OCI-LY7 (cell line): Measurements from ENCODE around the gene UGT1A7. TPM values are rescaled to one million over a fixed set of nuclear protein-coding genes. Genes with fewer than 3 reads are reported as not detected.
"Not testable (repeated sequence)": the region's sequence is repeated elsewhere in the genome, so short reads cannot be mapped to it uniquely, and the experiment has no call there.

ENCODE experiments used
- BruUV-seq: library from RNA; stranded (reverse); fragments of 400-500 nt; replicated peaks from 2 replicates; lab custom pipeline; 2021; lab: Mats Ljungman, UMichigan
- CTCF ChIA-PET: fragments of 300-600 bp; sonication (Branson Sonifier 250); formaldehyde crosslinking; loops from one replicate; lab custom pipeline; 2022; ENCODE audit warnings: antibody characterized with exemption; ENCODE audit not compliant: unreplicated experiment; lab: Charles Lee
- POLR2A ChIA-PET: fragments of 300-600 bp; sonication (Branson Sonifier 250); formaldehyde crosslinking; loops from one replicate; lab custom pipeline; 2022; ENCODE audit warnings: antibody characterized with exemption; lab: Charles Lee
- DNase-seq: peaks from one replicate; pipeline ENCODE4 v3.0.0-alpha.2; 2015; ENCODE audit warnings: low spot score
- H2AFZ ChIP-seq: fragments of 200-600 bp; sonication (generic), shearing (Covaris generic); 2 replicates; pipeline ENCODE4 v1.6.1; 2014; ENCODE audit warnings: mild to moderate bottlenecking, antibody characterized with exemption, low read length, moderate library complexity
- H3K27ac ChIP-seq: fragments of 200-600 bp; sonication (generic); 2 replicates; pipeline ENCODE4 v1.5.1; 2014; ENCODE audit warnings: mixed run types, low read depth, mild to moderate bottlenecking, moderate library complexity, low read length, inconsistent platforms; ENCODE audit not compliant: poor library complexity, severe bottlenecking
- H3K36me3 ChIP-seq: fragments of 200-600 bp; sonication (generic); 2 replicates; pipeline ENCODE4 v1.6.1; 2014; ENCODE audit warnings: mild to moderate bottlenecking, antibody characterized with exemption, low read length, moderate library complexity, mixed read lengths; ENCODE audit not compliant: insufficient read depth
- H3K4me1 ChIP-seq: fragments of 200-600 bp; sonication (generic); 2 replicates; pipeline ENCODE4 v1.5.1; 2014; ENCODE audit warnings: mild to moderate bottlenecking, low read length; ENCODE audit not compliant: insufficient read depth, poor library complexity, severe bottlenecking
- H3K4me2 ChIP-seq: fragments of 200-600 bp; sonication (generic); 2 replicates; pipeline ENCODE4 v1.6.1; 2014; ENCODE audit warnings: mild to moderate bottlenecking, low read length
- H3K4me3 ChIP-seq: fragments of 200-600 bp; sonication (generic); 2 replicates; pipeline ENCODE4 v1.5.1; 2014; ENCODE audit warnings: mild to moderate bottlenecking, low read depth, low read length; ENCODE audit not compliant: poor library complexity, severe bottlenecking
- H3K79me2 ChIP-seq: fragments of 200-600 bp; sonication (generic); 2 replicates; pipeline ENCODE4 v1.6.1; 2016; ENCODE audit warnings: low read depth, mild to moderate bottlenecking, low read length, moderate library complexity, mixed read lengths; ENCODE audit not compliant: insufficient read depth
- H3K9me2 ChIP-seq: fragments of 200-600 bp; sonication (generic); 2 replicates; pipeline ENCODE4 v1.6.1; 2016; ENCODE audit warnings: mild to moderate bottlenecking, low read length, mixed read lengths; ENCODE audit not compliant: insufficient read depth
- H3K9me3 ChIP-seq: fragments of 200-600 bp; sonication (generic); 2 replicates; pipeline ENCODE4 v1.6.1; 2014; ENCODE audit warnings: mild to moderate bottlenecking, mixed run types, low read length, mixed read lengths
- H4K20me1 ChIP-seq: fragments of 200-600 bp; sonication (generic); 2 replicates; pipeline ENCODE4 v1.6.1; 2014; ENCODE audit warnings: mild to moderate bottlenecking, antibody characterized with exemption, low read length, moderate library complexity, mixed read lengths; ENCODE audit not compliant: insufficient read depth
- EZH2phosphoT487 ChIP-seq: fragments of 200-600 bp; sonication (generic); IDR thresholded peaks from 2 replicates; pipeline ENCODE4 v1.6.1; 2018; ENCODE audit warnings: low read depth, borderline replicate concordance, mild to moderate bottlenecking, mixed run types, antibody characterized with exemption, low read length, moderate library complexity, mixed read lengths
- intact Hi-C: fragments of 100-400 bp; cut with micrococcal nuclease; formaldehyde crosslinking; loops from one replicate; pipeline ENCODE4 v1.10.0; 2022; ENCODE audit not compliant: unreplicated experiment
- total RNA-seq, 2 experiments: library from RNA; depleted of rRNA in 1 of 2; stranded (reverse); fragments of >200 nt in 1 of 2; shearing (Covaris generic) in 1 of 2; gene quantifications; 2 replicates each; pipeline ENCODE4 v1.2.3, GENCODE V29; 2014 to 2022
- TF ChIP-seq, protein P1 (sequence below): fragments of 200-600 bp; sonication (generic); conservative IDR thresholded peaks from 2 replicates; pipeline ENCODE4 v1.5.1; 2014; ENCODE audit warnings: mild to moderate bottlenecking, antibody characterized with exemption, low read length, moderate library complexity, mixed read lengths

The UGT1A7 gene
- total RNA-seq, 2 experiments from 2014 or later, result not detected

- Histone ChIP-seq H3K4me2 (no peak within 1 kb of the TSS), H3K9me2 (no peaks in the 10 kb centered on the region), H3K27ac (no peak within 1 kb of the TSS), H3K36me3 (no peaks in the 10 kb centered on the region), H4K20me1 (no peaks in the 10 kb centered on the region), H3K79me2 (no peaks in the 10 kb centered on the region), H2AFZ (no peak within 1 kb of the TSS), H3K4me3 (no peak within 1 kb of the TSS), H3K4me1 (no peaks in the 10 kb centered on the region), H3K9me3 (no peaks in the 10 kb centered on the region)
- BruUV-seq, result no TSS peak
- ChIA-PET POLR2A (interaction anchor here (0.6 kb wide), 1 partner anchor 455 kb away, joined by 3 read pairs; no protein-coding TSS in a partner anchor), CTCF (interaction anchor here (1.0 kb wide), 1 partner anchor 212 kb away, joined by 3 read pairs; no protein-coding TSS in a partner anchor)
- intact Hi-C loops, result no loop called here
- DNase-seq, result no peak
- no peak for TF ChIP-seq EZH2phosphoT487
- TF ChIP-seq, protein P1, sequence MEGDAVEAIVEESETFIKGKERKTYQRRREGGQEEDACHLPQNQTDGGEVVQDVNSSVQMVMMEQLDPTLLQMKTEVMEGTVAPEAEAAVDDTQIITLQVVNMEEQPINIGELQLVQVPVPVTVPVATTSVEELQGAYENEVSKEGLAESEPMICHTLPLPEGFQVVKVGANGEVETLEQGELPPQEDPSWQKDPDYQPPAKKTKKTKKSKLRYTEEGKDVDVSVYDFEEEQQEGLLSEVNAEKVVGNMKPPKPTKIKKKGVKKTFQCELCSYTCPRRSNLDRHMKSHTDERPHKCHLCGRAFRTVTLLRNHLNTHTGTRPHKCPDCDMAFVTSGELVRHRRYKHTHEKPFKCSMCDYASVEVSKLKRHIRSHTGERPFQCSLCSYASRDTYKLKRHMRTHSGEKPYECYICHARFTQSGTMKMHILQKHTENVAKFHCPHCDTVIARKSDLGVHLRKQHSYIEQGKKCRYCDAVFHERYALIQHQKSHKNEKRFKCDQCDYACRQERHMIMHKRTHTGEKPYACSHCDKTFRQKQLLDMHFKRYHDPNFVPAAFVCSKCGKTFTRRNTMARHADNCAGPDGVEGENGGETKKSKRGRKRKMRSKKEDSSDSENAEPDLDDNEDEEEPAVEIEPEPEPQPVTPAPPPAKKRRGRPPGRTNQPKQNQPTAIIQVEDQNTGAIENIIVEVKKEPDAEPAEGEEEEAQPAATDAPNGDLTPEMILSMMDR, result no peak
Observed at GRCh38 chr2:233718552-233718951, 36.9 kb downstream of the UGT1A7 start, which contains the start of gene UGT1A4. Gene UGT1A4, plus strand, starts transcription at chr2:233718736. Its CDS starts 85 bp downstream, at chr2:233718821.

- H4K20me1 ChIP-seq, result no peaks in the 10 kb centered on the region
- H3K4me2 ChIP-seq, result no peak within 1 kb of the TSS
- H3K79me2 ChIP-seq, result no peaks in the 10 kb centered on the region
- H3K27ac ChIP-seq, result no peak within 1 kb of the TSS
- no peak within 1 kb of the TSS for H3K4me3 ChIP-seq
- no peaks in the 10 kb centered on the region for H3K4me1 ChIP-seq
- H2AFZ ChIP-seq, result no peak within 1 kb of the TSS
- ChIA-PET POLR2A (no interaction called here), CTCF (no interaction called here)
- BruUV-seq, result no TSS peak
- no peaks in the 10 kb centered on the region for H3K36me3 ChIP-seq
- H3K9me2 ChIP-seq, result no peaks in the 10 kb centered on the region
- intact Hi-C loops, result loop anchor here (5.0 kb wide), 1 partner anchor 792 kb away; no protein-coding TSS in a partner anchor
- no peak for TF ChIP-seq EZH2phosphoT487
- TF ChIP-seq, protein P1, result no peak
- no peaks in the 10 kb centered on the region for H3K9me3 ChIP-seq
- no peak for DNase-seq
Observed at GRCh38 chr2:233728723-233729301, 47.1 kb downstream of the UGT1A7 start, which contains the start of gene UGT1A3. Gene UGT1A3, plus strand, starts transcription at chr2:233729042. Its CDS starts 85 bp downstream, at chr2:233729127.

- H3K4me3 ChIP-seq, H3K36me3 ChIP-seq, H4K20me1 ChIP-seq, H3K4me2 ChIP-seq, DNase-seq, POLR2A ChIA-PET, H3K4me1 ChIP-seq, intact Hi-C loops, BruUV-seq, CTCF ChIA-PET, H3K9me3 ChIP-seq, H3K27ac ChIP-seq, H2AFZ ChIP-seq, H3K79me2 ChIP-seq, H3K9me2 ChIP-seq: not testable (repeated sequence)
Observed at GRCh38 chr2:233736868-233737653, 55.4 kb downstream of the UGT1A7 start.
